B cell (primary cell): ENCODE data around the gene NUCB1. TPM values are rescaled to one million over a fixed set of nuclear protein-coding genes. Genes with fewer than 3 reads are reported as not detected.

Experiments
- ATAC-seq: fragments of 200-7000 bp; cut with Tn5 transposase; one replicate; pipeline ENCODE4 v1.10.0; 2021; ENCODE audit warnings: low read depth, mild to moderate bottlenecking, moderate number of reproducible peaks, moderate library complexity
- CTCF ChIA-PET: fragments of 350-600 bp; sonication (Branson Sonifier 250); formaldehyde crosslinking; loops from one replicate; lab custom pipeline; 2021; ENCODE audit warnings: antibody characterized with exemption, inconsistent platforms; lab: Charles Lee
- POLR2A ChIA-PET: fragments of 350-600 bp; sonication (Branson Sonifier 250); formaldehyde crosslinking; loops from one replicate; lab custom pipeline; 2021; ENCODE audit warnings: antibody characterized with exemption; lab: Charles Lee
- DNase-seq: peaks from one replicate; pipeline ENCODE4 v3.0.0; 2013
- H2AFZ ChIP-seq: 2 replicates; pipeline ENCODE4 v1.6.1; 2012; ENCODE audit warnings: mild to moderate bottlenecking, low read depth, low read length; ENCODE audit not compliant: insufficient read depth, poor library complexity, severe bottlenecking
- H3K27ac ChIP-seq, 2 donors: 1 replicate in 1 of 2; 2 replicates in 1 of 2; pipeline ENCODE4 v1.5.1; 2012 to 2013; ENCODE audit warnings: low read length in 2 of 2, mild to moderate bottlenecking in 2 of 2, moderate library complexity in 1 of 2
- H3K27me3 ChIP-seq, 4 experiments: fragments of 200-600 bp in 1 of 4; sonication (generic) in 1 of 4; replicated peaks in 1 of 4; 1 replicate in 2 of 4; 2 replicates in 2 of 4; pipeline versions ENCODE4 v1.6.1 to v1.7.0; 2013 to 2016; ENCODE audit warnings: low read length in 3 of 4, mild to moderate bottlenecking in 2 of 4, mixed read lengths in 1 of 4, moderate library complexity in 1 of 4; ENCODE audit not compliant: insufficient read depth in 4 of 4, control insufficient read depth in 3 of 4; ENCODE audit errors: control extremely low read depth in 1 of 4
- H3K36me3 ChIP-seq, 2 experiments: replicated peaks in 1 of 2; 1 replicate in 1 of 2; 2 replicates in 1 of 2; pipeline versions ENCODE4 v1.6.1 to v1.7.1; 2013; ENCODE audit warnings: low read length in 1 of 2; ENCODE audit not compliant: insufficient read depth in 2 of 2, control insufficient read depth in 1 of 2; ENCODE audit errors: control extremely low read depth in 1 of 2, extremely low read depth in 1 of 2
- H3K4me1 ChIP-seq, 2 donors: fragments of 200-600 bp in 1 of 2; sonication (generic) in 1 of 2; 1 replicate in 1 of 2; 2 replicates in 1 of 2; pipeline versions ENCODE4 v1.5.1 to v1.6.1; 2013 to 2017; ENCODE audit warnings: low read length in 2 of 2; ENCODE audit not compliant: control insufficient read depth in 2 of 2, insufficient read depth in 2 of 2
- H3K4me2 ChIP-seq: replicated peaks from 2 replicates; pipeline ENCODE3; 2012; ENCODE audit warnings: mild to moderate bottlenecking, low read depth, low read length; ENCODE audit not compliant: poor library complexity, severe bottlenecking
- H3K4me3 ChIP-seq, 5 experiments: fragments of 200-600 bp in 1 of 5; sonication (generic) in 1 of 5; 1 replicate in 3 of 5; 2 replicates in 2 of 5; pipeline versions ENCODE4 v1.5.1 to v1.7.0; 2011 to 2016; ENCODE audit warnings: low read length in 4 of 5, mild to moderate bottlenecking in 4 of 5, low read depth in 2 of 5, control low read depth in 1 of 5, moderate library complexity in 1 of 5; ENCODE audit not compliant: insufficient read depth in 1 of 5; ENCODE audit errors: control extremely low read depth in 1 of 5, extremely low read depth in 1 of 5
- H3K79me2 ChIP-seq: fragments of 200-600 bp; sonication (generic); one replicate; pipeline ENCODE4 v1.6.0; 2016; ENCODE audit warnings: low read length; ENCODE audit not compliant: control insufficient read depth, insufficient read depth
- H3K9ac ChIP-seq: fragments of 200-600 bp; sonication (generic); 2 replicates; pipeline ENCODE4 v1.6.1; 2017; ENCODE audit warnings: mild to moderate bottlenecking, low read length, moderate library complexity
- H3K9me3 ChIP-seq, 3 donors: one replicate each; pipeline versions ENCODE4 v1.6.1 to v1.7.1; 2013; ENCODE audit warnings: low read length in 2 of 3; ENCODE audit not compliant: control insufficient read depth in 2 of 3, insufficient read depth in 1 of 3; ENCODE audit errors: control extremely low read depth in 1 of 3
- H4K20me1 ChIP-seq: 2 replicates; pipeline ENCODE4 v1.6.0; 2012; ENCODE audit warnings: mild to moderate bottlenecking, low read length; ENCODE audit not compliant: insufficient read depth, control insufficient read depth, poor library complexity, severe bottlenecking
- H3K27ac Mint-ChIP-seq: one replicate; pipeline ENCODE4 v1.8.0; 2021; ENCODE audit warnings: mixed read lengths
- H3K27me3 Mint-ChIP-seq: one replicate; pipeline ENCODE4 v1.8.0; 2021; ENCODE audit warnings: mixed read lengths
- H3K4me1 Mint-ChIP-seq: one replicate; pipeline ENCODE4 v1.8.0; 2021; ENCODE audit warnings: mixed read lengths
- H3K4me3 Mint-ChIP-seq: one replicate; pipeline ENCODE4 v1.8.0; 2021; ENCODE audit warnings: mixed read lengths
- H3K9me3 Mint-ChIP-seq: one replicate; pipeline ENCODE4 v1.8.0; 2022; ENCODE audit warnings: mixed read lengths; ENCODE audit not compliant: insufficient read depth
- EZH2 ChIP-seq: IDR thresholded peaks from 2 replicates; pipeline ENCODE4 v1.6.1; 2012; ENCODE audit warnings: borderline replicate concordance, low read depth, mild to moderate bottlenecking, moderate library complexity, low read length; ENCODE audit not compliant: insufficient read depth, poor library complexity, severe bottlenecking
- WGBS: methylation state at CpG from one replicate; pipeline ENCODE4 v1.1.5; 2013; ENCODE audit warnings: missing lambda C conversion rate; ENCODE audit not compliant: insufficient coverage; 5-methylcytosine and 5-hydroxymethylcytosine counted together
- intact Hi-C: fragments of 100-400 bp; cut with micrococcal nuclease; formaldehyde crosslinking; loops from one replicate; pipeline ENCODE4 v1.10.0; 2022
- polyA plus RNA-seq: library from polyadenylated mRNA; depleted of rRNA; stranded (reverse); fragments of >200 nt; gene quantifications from 2 replicates; pipeline ENCODE4 v1.2.3, GENCODE V29; 2012
- total RNA-seq, 2 donors: library from RNA; stranded (reverse); fragments of 120-200 nt in 1 of 2; gene quantifications; 1 replicate in 1 of 2; 2 replicates in 1 of 2; pipeline versions ENCODE4 v1.2.3 to v1.2.4, GENCODE V29; 2013 to 2022
- TF ChIP-seq, protein P1 (sequence below): fragments of 200-600 bp; IDR thresholded peaks from one replicate; pipeline ENCODE4 v1.8.0; 2022; ENCODE audit warnings: antibody characterized with exemption, mild to moderate bottlenecking

Gene NUCB1
- total and polyA plus RNA-seq, 2 donors (not counting 1 experiment from before 2014, with no cell fraction given) = 118 to 134 TPM

DNA sequence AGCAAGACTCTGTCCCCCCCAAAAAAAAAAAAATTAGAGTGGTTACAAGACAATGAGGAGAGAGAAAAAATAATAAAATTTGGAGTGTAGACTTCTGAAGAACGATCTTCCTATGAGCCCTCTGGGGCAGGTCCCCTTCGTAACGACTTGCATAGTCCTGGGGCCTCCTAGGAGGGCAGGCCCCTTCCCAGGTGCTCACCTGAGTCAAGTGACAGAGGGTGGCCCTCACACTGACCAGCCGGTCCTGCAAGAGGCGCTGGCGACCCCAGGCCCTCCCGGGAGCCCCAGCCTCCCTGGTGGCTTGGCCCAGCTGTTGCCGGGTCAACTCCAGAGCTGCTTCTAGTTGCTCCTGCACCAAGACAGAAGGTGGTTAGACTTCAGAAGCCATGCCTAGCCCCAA, 46.6 kb upstream of the NUCB1 start:
- Mint-ChIP-seq H3K9me3 (no peaks in the 10 kb centered on the region), H3K27ac (no peak overlapping the region), H3K4me3 (no peak overlapping the region), H3K4me1 (peaks cover 1% of the 10 kb centered on the region), H3K27me3 (no peaks in the 10 kb centered on the region)
- 95% methylated on average over 8 of the region's 8 CpGs for WGBS
- Histone ChIP-seq H3K9ac (no peak overlapping the region), H3K79me2 (no peaks in the 10 kb centered on the region), H3K4me3 (no peak overlapping the region), H3K36me3 (no peaks in the 10 kb centered on the region), H3K4me2 (no peak overlapping the region), H3K9me3 (no peaks in the 10 kb centered on the region), H3K27ac (no peak overlapping the region), H2AFZ (no peak overlapping the region), H3K27me3 (no peaks in the 10 kb centered on the region), H3K4me1 (peaks cover 0 to 1% of the 10 kb centered on the region in 2 donors), H4K20me1 (no peaks in the 10 kb centered on the region)
- intact Hi-C loops = no loop called here
- DNase-seq = no peak
- CTCF ChIA-PET = interaction anchor here (0.6 to 7.9 kb wide), 3 partner anchors 10 to 213 kb away, joined by 4 to 65 read pairs (median 6); no protein-coding TSS in a partner anchor
- ATAC-seq = no peak
- POLR2A ChIA-PET = interaction anchor here (0.7 kb wide), 1 partner anchor 24 kb away, joined by 3 read pairs; no protein-coding TSS in a partner anchor
- no peak for TF ChIP-seq EZH2
- TF ChIP-seq, protein P1, sequence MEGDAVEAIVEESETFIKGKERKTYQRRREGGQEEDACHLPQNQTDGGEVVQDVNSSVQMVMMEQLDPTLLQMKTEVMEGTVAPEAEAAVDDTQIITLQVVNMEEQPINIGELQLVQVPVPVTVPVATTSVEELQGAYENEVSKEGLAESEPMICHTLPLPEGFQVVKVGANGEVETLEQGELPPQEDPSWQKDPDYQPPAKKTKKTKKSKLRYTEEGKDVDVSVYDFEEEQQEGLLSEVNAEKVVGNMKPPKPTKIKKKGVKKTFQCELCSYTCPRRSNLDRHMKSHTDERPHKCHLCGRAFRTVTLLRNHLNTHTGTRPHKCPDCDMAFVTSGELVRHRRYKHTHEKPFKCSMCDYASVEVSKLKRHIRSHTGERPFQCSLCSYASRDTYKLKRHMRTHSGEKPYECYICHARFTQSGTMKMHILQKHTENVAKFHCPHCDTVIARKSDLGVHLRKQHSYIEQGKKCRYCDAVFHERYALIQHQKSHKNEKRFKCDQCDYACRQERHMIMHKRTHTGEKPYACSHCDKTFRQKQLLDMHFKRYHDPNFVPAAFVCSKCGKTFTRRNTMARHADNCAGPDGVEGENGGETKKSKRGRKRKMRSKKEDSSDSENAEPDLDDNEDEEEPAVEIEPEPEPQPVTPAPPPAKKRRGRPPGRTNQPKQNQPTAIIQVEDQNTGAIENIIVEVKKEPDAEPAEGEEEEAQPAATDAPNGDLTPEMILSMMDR = no peak

DNA sequence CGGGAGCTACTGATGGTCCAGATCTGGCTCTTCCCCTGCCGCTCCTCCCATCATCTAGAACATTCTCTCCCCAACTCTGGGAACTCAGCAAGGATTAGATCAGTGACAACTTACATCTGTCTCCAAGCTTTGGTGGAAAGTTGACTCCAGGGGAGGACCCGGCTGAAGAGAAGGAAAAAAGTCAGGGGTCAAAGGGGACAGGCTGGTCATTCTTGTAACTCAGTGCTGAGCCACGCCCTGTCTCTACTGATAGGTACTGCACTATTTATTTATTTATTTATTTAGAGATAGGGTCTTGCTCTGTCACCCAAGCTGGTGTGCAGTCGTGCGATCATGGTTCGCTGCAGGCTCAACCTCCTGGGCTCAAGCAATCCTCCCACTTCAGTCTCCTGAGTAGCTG, 46.0 kb upstream of the NUCB1 start:
- intact Hi-C loops = no loop called here
- H3K4me1 ChIP-seq = peaks cover 0 to 8% of the 10 kb centered on the region in 2 donors
- H3K9me3 Mint-ChIP-seq = no peaks in the 10 kb centered on the region
- H3K36me3 ChIP-seq = no peaks in the 10 kb centered on the region
- no peaks in the 10 kb centered on the region for H3K79me2 ChIP-seq
- H3K27me3 Mint-ChIP-seq = no peaks in the 10 kb centered on the region
- no peak for ATAC-seq
- 100% methylated on average over 1 of the region's 7 CpGs for WGBS
- no peaks in the 10 kb centered on the region for H3K27me3 ChIP-seq
- H3K4me1 Mint-ChIP-seq = peaks cover 5% of the 10 kb centered on the region
- DNase-seq = no peak
- POLR2A ChIA-PET = no interaction called here
- H4K20me1 ChIP-seq = no peaks in the 10 kb centered on the region
- H3K4me3 Mint-ChIP-seq = no peak overlapping the region
- H3K9ac ChIP-seq = no peak overlapping the region
- H3K4me3 ChIP-seq = no peak overlapping the region
- H3K9me3 ChIP-seq = no peaks in the 10 kb centered on the region
- no peak overlapping the region for H3K27ac ChIP-seq
- TF ChIP-seq, protein P1 = no peak
- no peak for TF ChIP-seq EZH2
- CTCF ChIA-PET = interaction anchor here (1.8 to 7.9 kb wide), 3 partner anchors 11 to 66 kb away, joined by 6 to 65 read pairs (median 8); no protein-coding TSS in a partner anchor
- no peak overlapping the region for H2AFZ ChIP-seq
- no peak overlapping the region for H3K27ac Mint-ChIP-seq
- H3K4me2 ChIP-seq = no peak overlapping the region
